NCI-H1048 (cell line): ENCODE data around the gene WLS.
"Not testable (repeated sequence)": the region's sequence is repeated elsewhere in the genome, so short reads cannot be mapped to it uniquely, and the experiment has no call there.

Source experiments
- DNase-seq: peaks from one replicate; lab custom pipeline; 2025; lab: John Stamatoyannopoulos, UW

WLS gene

GRCh38 chr1:68165665-68166064 lies 66.7 kb downstream of the WLS start:
- no peak for DNase-seq

- no peak for DNase-seq
Measured at GRCh38 chr1:68164918-68165317, 67.4 kb downstream of the WLS start.

GRCh38 chr1:68163220-68163619 lies 69.1 kb downstream of the WLS start:
- no peak for DNase-seq

GRCh38 chr1:68162761-68163160 lies 69.6 kb downstream of the WLS start:
- DNase-seq: no peak

- not testable (repeated sequence) for DNase-seq
Measured at GRCh38 chr1:68161672-68162071, 70.7 kb downstream of the WLS start.

- DNase-seq: not testable (repeated sequence)
Measured at GRCh38 chr1:68160935-68161334, 71.4 kb downstream of the WLS start.

- no peak for DNase-seq
Measured at GRCh38 chr1:68160021-68160420, 72.3 kb downstream of the WLS start.

GRCh38 chr1:68158837-68159236 lies 73.5 kb downstream of the WLS start:
- DNase-seq: no peak

- DNase-seq: no peak
Measured at GRCh38 chr1:68157416-68157815, 74.9 kb downstream of the WLS start.

GRCh38 chr1:68151690-68152089 lies 80.6 kb downstream of the WLS start:
- DNase-seq: no peak

GRCh38 chr1:68149907-68150306 lies 82.4 kb downstream of the WLS start:
- DNase-seq: no peak

GRCh38 chr1:68149110-68149798 lies 83.1 kb downstream of the WLS start:
- no peak for DNase-seq

GRCh38 chr1:68148631-68149030 lies 83.7 kb downstream of the WLS start:
- no peak for DNase-seq

GRCh38 chr1:68147534-68148171 lies 84.7 kb downstream of the WLS start:
- DNase-seq: no peak

- no peak for DNase-seq
Measured at GRCh38 chr1:68145418-68146126, 86.8 kb downstream of the WLS start.

- DNase-seq: no peak
Measured at GRCh38 chr1:68144856-68145255, 87.5 kb downstream of the WLS start.

- no peak for DNase-seq
Measured at GRCh38 chr1:68143633-68144032, 88.7 kb downstream of the WLS start.

GRCh38 chr1:68142461-68142860 lies 89.9 kb downstream of the WLS start:
- no peak for DNase-seq

GRCh38 chr1:68142036-68142435 lies 90.3 kb downstream of the WLS start:
- no peak for DNase-seq

GRCh38 chr1:68141071-68142021 lies 91.0 kb downstream of the WLS start:
- DNase-seq: no peak

- DNase-seq: no peak
Measured at GRCh38 chr1:68140536-68140935, 91.8 kb downstream of the WLS start.

GRCh38 chr1:68136187-68136586 lies 96.1 kb downstream of the WLS start:
- no peak for DNase-seq
